Esophagus muscularis mucosa (tissue), 4 donors: ENCODE measurements around the gene INHBA. TPM values are rescaled to one million over a fixed set of nuclear protein-coding genes. Genes with fewer than 3 reads are reported as not detected.

ENCODE experiments used
- DNase-seq: peaks from one replicate; pipeline ENCODE4 v3.0.0-alpha.2; 2017; ENCODE audit errors: extremely low spot score
- H3K27ac ChIP-seq, 4 donors: fragments of 200-600 bp; sonication (generic); replicated peaks in 1 of 4; 1 replicate in 3 of 4; 2 replicates in 1 of 4; pipeline ENCODE4 v1.5.1; 2016 to 2019; ENCODE audit warnings: mild to moderate bottlenecking in 1 of 4
- H3K27me3 ChIP-seq, 4 donors: fragments of 200-600 bp; sonication (generic); one replicate each; pipeline versions ENCODE4 v1.5.1 to v1.6.0; 2016 to 2019
- H3K36me3 ChIP-seq, 4 donors: fragments of 200-600 bp; sonication (generic); one replicate each; pipeline ENCODE4 v1.5.1; 2016 to 2019
- H3K4me1 ChIP-seq, 4 donors: fragments of 200-600 bp; sonication (generic); one replicate each; pipeline ENCODE4 v1.5.1; 2016 to 2019
- H3K4me3 ChIP-seq, 4 donors: fragments of 200-600 bp; sonication (generic); 1 replicate in 2 of 4; 2 replicates in 2 of 4; pipeline ENCODE4 v1.5.1; 2016 to 2019; ENCODE audit warnings: mild to moderate bottlenecking in 4 of 4, moderate library complexity in 1 of 4
- H3K9me3 ChIP-seq, 4 donors: fragments of 200-600 bp; sonication (generic); 1 replicate in 3 of 4; 2 replicates in 1 of 4; pipeline ENCODE4 v1.5.1; 2016 to 2019
- EP300 ChIP-seq: sonication (generic); formaldehyde crosslinking; IDR thresholded peaks from one replicate; pipeline ENCODE4 v1.6.1; 2017; ENCODE audit warnings: antibody characterized with exemption
- POLR2A ChIP-seq: fragments of 450-650 bp; IDR thresholded peaks from one replicate; pipeline ENCODE4 v1.6.1; 2017; ENCODE audit warnings: antibody characterized with exemption, moderate library complexity, mild to moderate bottlenecking, low read depth
- POLR2AphosphoS5 ChIP-seq, 2 donors: sonication (generic); formaldehyde crosslinking; IDR thresholded peaks; one replicate each; pipeline ENCODE4 v1.6.1; 2017; ENCODE audit warnings: antibody characterized with exemption in 2 of 2
- WGBS: methylation state at CpG from one replicate; pipeline ENCODE4 v1.1.5; 2018; 5-methylcytosine and 5-hydroxymethylcytosine counted together
- intact Hi-C: fragments of 100-400 bp; cut with DNase I; formaldehyde crosslinking; loops from one replicate; pipeline ENCODE4 v1.15.1; 2023
- total RNA-seq, 4 donors: library from RNA; depleted of rRNA; stranded (reverse); fragments of >200 nt; gene quantifications; one replicate each; pipeline versions ENCODE4 v1.1.0 to v1.2.1, GENCODE V29; 2016
- TF ChIP-seq, protein P1 (sequence below), 3 experiments: fragments of 200-600 bp in 2 of 3; fragments of 450-650 bp in 1 of 3; sonication (generic) in 2 of 3; IDR thresholded peaks; one replicate each; pipeline ENCODE4 v1.5.1; 2017 to 2019; ENCODE audit warnings: antibody characterized with exemption in 3 of 3, mild to moderate bottlenecking in 2 of 3, moderate library complexity in 1 of 3

INHBA gene
- total RNA-seq, 4 donors from 2014 or later, result 19.2 to 38.6 (median 32.9) TPM

- Histone ChIP-seq H3K4me1 (peaks cover 36 to 70% (median 57%) of the 10 kb centered on the region in 4 donors), H3K27ac (peak overlapping the region; percentile 83 to 94 (median 88)), H3K36me3 (no peaks in the 10 kb centered on the region), H3K27me3 (no peaks in the 10 kb centered on the region), H3K4me3 (peak overlapping the region; percentile 59 to 70 (median 64)), H3K9me3 (no peaks in the 10 kb centered on the region)
- intact Hi-C loops, result loop anchor here (10.0 kb wide), 2 partner anchors 702 to 792 kb away; no protein-coding TSS in a partner anchor
- peak; percentile 64 for DNase-seq
- 21% methylated on average over 15 of the region's 15 CpGs for WGBS
- no peak for TF ChIP-seq EP300
- TF ChIP-seq POLR2AphosphoS5 (IDR thresholded peaks at IDR 0.05), result peak; percentile 51 to 52
- TF ChIP-seq POLR2A, result no peak
- TF ChIP-seq, protein P1, sequence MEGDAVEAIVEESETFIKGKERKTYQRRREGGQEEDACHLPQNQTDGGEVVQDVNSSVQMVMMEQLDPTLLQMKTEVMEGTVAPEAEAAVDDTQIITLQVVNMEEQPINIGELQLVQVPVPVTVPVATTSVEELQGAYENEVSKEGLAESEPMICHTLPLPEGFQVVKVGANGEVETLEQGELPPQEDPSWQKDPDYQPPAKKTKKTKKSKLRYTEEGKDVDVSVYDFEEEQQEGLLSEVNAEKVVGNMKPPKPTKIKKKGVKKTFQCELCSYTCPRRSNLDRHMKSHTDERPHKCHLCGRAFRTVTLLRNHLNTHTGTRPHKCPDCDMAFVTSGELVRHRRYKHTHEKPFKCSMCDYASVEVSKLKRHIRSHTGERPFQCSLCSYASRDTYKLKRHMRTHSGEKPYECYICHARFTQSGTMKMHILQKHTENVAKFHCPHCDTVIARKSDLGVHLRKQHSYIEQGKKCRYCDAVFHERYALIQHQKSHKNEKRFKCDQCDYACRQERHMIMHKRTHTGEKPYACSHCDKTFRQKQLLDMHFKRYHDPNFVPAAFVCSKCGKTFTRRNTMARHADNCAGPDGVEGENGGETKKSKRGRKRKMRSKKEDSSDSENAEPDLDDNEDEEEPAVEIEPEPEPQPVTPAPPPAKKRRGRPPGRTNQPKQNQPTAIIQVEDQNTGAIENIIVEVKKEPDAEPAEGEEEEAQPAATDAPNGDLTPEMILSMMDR (IDR thresholded peaks at IDR 0.05), result peak; percentile 67 to 78 (median 75)
Observed at GRCh38 chr7:41696323-41696916, 6.5 kb downstream of the INHBA start.

DNA sequence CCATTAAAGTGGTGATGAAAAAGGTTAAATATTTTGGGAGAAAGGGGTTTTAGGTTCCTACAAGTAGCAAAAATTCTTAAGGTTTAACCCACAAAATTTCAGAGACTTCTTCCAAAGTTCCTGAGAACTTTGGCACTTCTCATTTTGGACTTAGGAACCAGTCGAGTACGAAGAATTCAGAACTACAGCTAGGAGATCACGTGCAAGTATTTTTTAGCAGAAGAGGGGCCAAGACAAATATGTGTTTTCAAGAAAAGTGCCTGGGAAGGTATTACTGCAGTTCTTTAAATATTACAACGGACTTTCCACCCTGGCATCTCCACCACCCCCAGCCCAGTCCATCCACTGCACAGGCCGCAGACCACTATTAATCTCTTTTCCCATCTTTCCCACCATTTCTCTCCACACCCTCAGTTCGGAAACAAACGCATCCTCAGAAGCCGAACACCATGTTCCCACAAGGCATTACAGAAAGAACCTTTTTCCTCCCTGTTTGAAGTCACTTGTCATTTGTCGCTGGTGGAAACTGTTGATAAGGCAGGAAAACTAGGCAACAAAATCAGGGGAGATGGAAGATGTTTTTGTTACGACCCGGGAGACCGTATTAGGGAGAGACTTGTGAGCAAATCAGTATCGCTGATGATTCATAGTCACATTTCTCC lies 7.1 kb downstream of the INHBA start:
- DNase-seq, result peak; percentile 68
- Histone ChIP-seq H3K4me1 (peaks cover 32 to 69% (median 56%) of the 10 kb centered on the region in 4 donors), H3K27ac (peak overlapping the region; percentile 83 to 94 (median 88)), H3K36me3 (peaks cover 0 to 2% (median 0%) of the 10 kb centered on the region in 4 donors), H3K4me3 (peak overlapping the region; percentile 59 to 70 (median 64)), H3K27me3 (no peaks in the 10 kb centered on the region), H3K9me3 (no peaks in the 10 kb centered on the region)
- intact Hi-C loops, result loop anchor here (10.0 kb wide), 2 partner anchors 701 to 791 kb away; no protein-coding TSS in a partner anchor
- TF ChIP-seq POLR2A (no peak), POLR2AphosphoS5 (IDR thresholded peaks at IDR 0.05) (no peak), EP300 (no peak)
- TF ChIP-seq, protein P1 (IDR thresholded peaks at IDR 0.05), result no peak
- WGBS, result 36% methylated on average over 13 of the region's 13 CpGs

DNA sequence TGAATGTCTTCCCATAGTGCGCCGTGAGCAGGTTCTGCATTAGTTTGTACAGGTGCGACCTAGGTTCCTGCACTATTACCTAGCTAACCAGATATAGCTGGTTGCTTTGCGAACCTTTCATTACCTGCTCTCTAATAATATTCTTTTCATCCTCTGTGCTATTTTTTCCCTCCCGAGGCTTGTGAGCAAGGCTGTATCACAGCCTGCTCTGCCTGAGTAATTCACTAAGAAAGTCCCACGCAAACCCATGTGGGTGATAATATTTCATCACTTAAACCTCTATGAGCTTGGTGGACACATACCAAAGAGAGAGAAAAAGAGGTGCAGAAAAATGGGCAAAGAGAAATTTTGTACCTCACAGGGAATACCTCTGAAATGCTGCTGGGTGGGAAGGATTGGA lies 8.4 kb downstream of the INHBA start:
- Histone ChIP-seq H3K4me1 (peaks cover 26 to 60% (median 56%) of the 10 kb centered on the region in 4 donors), H3K9me3 (no peaks in the 10 kb centered on the region), H3K27me3 (no peaks in the 10 kb centered on the region), H3K4me3 (peak overlapping the region in 3 of 4 donors; percentile 64 to 70 (median 65)), H3K27ac (peak overlapping the region; percentile 83 to 94 (median 88)), H3K36me3 (peaks cover 0 to 15% (median 8%) of the 10 kb centered on the region in 4 donors)
- TF ChIP-seq, protein P1 (IDR thresholded peaks at IDR 0.05), result no peak
- TF ChIP-seq POLR2AphosphoS5 (IDR thresholded peaks at IDR 0.05), result no peak
- intact Hi-C loops, result loop anchor here (10.0 kb wide), 2 partner anchors 700 to 790 kb away; no protein-coding TSS in a partner anchor
- DNase-seq, result peak; percentile 39
- WGBS, result 82% methylated on average over 6 of the region's 6 CpGs

- H3K4me3 ChIP-seq, result peak overlapping the region in 2 of 4 donors; percentile 7 to 8
- TF ChIP-seq, protein P1 (IDR thresholded peaks at IDR 0.05), result peak in 2 of 3 experiments; percentile 19 to 43
- no peak for TF ChIP-seq POLR2A
- no peaks in the 10 kb centered on the region for H3K27me3 ChIP-seq
- intact Hi-C loops, result loop anchor here (10.0 kb wide), 2 partner anchors 699 to 789 kb away; no protein-coding TSS in a partner anchor
- 70% methylated on average over 10 of the region's 10 CpGs for WGBS
- H3K4me1 ChIP-seq, result peaks cover 21 to 60% (median 56%) of the 10 kb centered on the region in 4 donors
- peaks cover 0 to 23% (median 11%) of the 10 kb centered on the region in 4 donors for H3K36me3 ChIP-seq
- no peaks in the 10 kb centered on the region for H3K9me3 ChIP-seq
- H3K27ac ChIP-seq, result peak overlapping the region; percentile 52 to 86 (median 68)
- no peak for DNase-seq
Observed at GRCh38 chr7:41693150-41693997, 9.5 kb downstream of the INHBA start.
